IMR-90 (cell line): ENCODE measurements around the gene NKAIN2. TPM values are rescaled to one million over a fixed set of nuclear protein-coding genes. Genes with fewer than 3 reads are reported as not detected.

ENCODE experiments used
- ATAC-seq: fragments of 200-7000 bp; cut with Tn5 transposase; 2 replicates; pipeline ENCODE4 v1.9.1; 2020; ENCODE audit warnings: low read depth, mild to moderate bottlenecking, moderate library complexity
- BruUV-seq: library from RNA; stranded (reverse); fragments of 400-500 nt; replicated peaks from 2 replicates; lab custom pipeline; 2021; lab: Mats Ljungman, UMichigan
- CTCF ChIA-PET: fragments of 300-600 bp; formaldehyde crosslinking; extraction: SDS; loops from one replicate; lab custom pipeline; 2021; ENCODE audit warnings: antibody characterized with exemption; lab: Yijun Ruan, JAX
- POLR2A ChIA-PET: fragments of 300-600 bp; sonication (Branson Sonifier 250); formaldehyde crosslinking; loops from one replicate; lab custom pipeline; 2022; ENCODE audit warnings: antibody characterized with exemption; ENCODE audit not compliant: unreplicated experiment; lab: Charles Lee
- DNase-seq: peaks from one replicate; pipeline ENCODE4 v3.0.0; 2013
- H2AFZ ChIP-seq: replicated peaks from 2 replicates; pipeline ENCODE3; 2013; ENCODE audit warnings: low read length, mild to moderate bottlenecking; ENCODE audit not compliant: poor library complexity
- H2AK5ac ChIP-seq: 2 replicates; pipeline ENCODE4 v1.6.1; 2013; ENCODE audit warnings: low read depth, low read length, inconsistent platforms
- H2AK9ac ChIP-seq: replicated peaks from 2 replicates; pipeline ENCODE3; 2013; ENCODE audit warnings: mild to moderate bottlenecking, low read depth, low read length, moderate library complexity; ENCODE audit not compliant: poor library complexity
- H2BK120ac ChIP-seq: 2 replicates; pipeline ENCODE4 v1.6.1; 2013; ENCODE audit warnings: low read depth, low read length, inconsistent platforms
- H2BK15ac ChIP-seq: 3 replicates; pipeline ENCODE4 v1.6.1; 2013; ENCODE audit warnings: low read depth, low read length, inconsistent platforms
- H2BK20ac ChIP-seq: 2 replicates; pipeline ENCODE4 v1.6.1; 2013; ENCODE audit warnings: low read depth, mild to moderate bottlenecking, inconsistent platforms, low read length, moderate library complexity
- H2BK5ac ChIP-seq: 2 replicates; pipeline ENCODE4 v1.6.1; 2013; ENCODE audit warnings: mild to moderate bottlenecking, low read depth, low read length, inconsistent platforms; ENCODE audit not compliant: poor library complexity, severe bottlenecking
- H3K14ac ChIP-seq: replicated peaks from 2 replicates; pipeline ENCODE4 v1.6.1; 2013; ENCODE audit warnings: low read depth, low read length, inconsistent platforms
- H3K18ac ChIP-seq: 2 replicates; pipeline ENCODE4 v1.6.1; 2013; ENCODE audit warnings: low read depth, low read length, control low read depth
- H3K23ac ChIP-seq: 2 replicates; pipeline ENCODE4 v1.6.1; 2013; ENCODE audit warnings: low read depth, low read length, inconsistent platforms
- H3K27ac ChIP-seq: 2 replicates; pipeline ENCODE4 v1.5.1; 2013; ENCODE audit warnings: mild to moderate bottlenecking, control low read depth, low read length; ENCODE audit not compliant: insufficient read depth
- H3K27me3 ChIP-seq: 2 replicates; pipeline ENCODE4 v1.6.1; 2013; ENCODE audit warnings: low read length; ENCODE audit not compliant: control insufficient read depth, insufficient read depth
- H3K36me3 ChIP-seq: 2 replicates; pipeline ENCODE4 v1.6.1; 2013; ENCODE audit warnings: low read length, mixed read lengths; ENCODE audit not compliant: control insufficient read depth, insufficient read depth
- H3K4ac ChIP-seq: 2 replicates; pipeline ENCODE4 v1.6.1; 2013; ENCODE audit warnings: low read depth, low read length, inconsistent platforms
- H3K4me1 ChIP-seq: 2 replicates; pipeline ENCODE4 v1.6.1; 2013; ENCODE audit warnings: low read length, mixed read lengths; ENCODE audit not compliant: control insufficient read depth, insufficient read depth
- H3K4me2 ChIP-seq: 2 replicates; pipeline ENCODE4 v1.6.1; 2013; ENCODE audit warnings: low read depth, mild to moderate bottlenecking, control low read depth, low read length, moderate library complexity
- H3K4me3 ChIP-seq: 2 replicates; pipeline ENCODE4 v1.5.1; 2013; ENCODE audit warnings: low read depth, mild to moderate bottlenecking, control low read depth, low read length, moderate library complexity; ENCODE audit not compliant: insufficient read depth
- H3K56ac ChIP-seq: 2 replicates; pipeline ENCODE4 v1.6.1; 2013; ENCODE audit warnings: low read length, inconsistent platforms; ENCODE audit not compliant: insufficient read depth; ENCODE audit errors: extremely low read depth
- H3K79me1 ChIP-seq, 2 experiments: 2 replicates each; pipeline ENCODE4 v1.6.1; 2013; ENCODE audit warnings: low read length in 2 of 2, inconsistent platforms in 1 of 2, low read depth in 1 of 2
- H3K9ac ChIP-seq: 2 replicates; pipeline ENCODE4 v1.6.1; 2013; ENCODE audit warnings: low read depth, low read length, control low read depth
- H3K9me1 ChIP-seq: 2 replicates; pipeline ENCODE4 v1.6.1; 2013; ENCODE audit warnings: low read length, inconsistent platforms; ENCODE audit not compliant: insufficient read depth
- H3K9me3 ChIP-seq: 2 replicates; pipeline ENCODE4 v1.6.1; 2013; ENCODE audit warnings: low read length; ENCODE audit not compliant: control insufficient read depth, insufficient read depth
- H4K20me1 ChIP-seq: 2 replicates; pipeline ENCODE4 v1.6.1; 2013; ENCODE audit warnings: low read length, inconsistent platforms; ENCODE audit not compliant: insufficient read depth
- H4K5ac ChIP-seq: 2 replicates; pipeline ENCODE4 v1.6.1; 2013; ENCODE audit warnings: mild to moderate bottlenecking, low read depth, low read length, control low read depth
- H4K8ac ChIP-seq, 2 experiments: 2 replicates each; pipeline ENCODE4 v1.6.1; 2013; ENCODE audit warnings: low read depth in 2 of 2, low read length in 2 of 2, control low read depth in 1 of 2, inconsistent platforms in 1 of 2
- H4K91ac ChIP-seq: 2 replicates; pipeline ENCODE4 v1.6.1; 2013; ENCODE audit warnings: low read depth, low read length, inconsistent platforms; ENCODE audit not compliant: insufficient read depth
- BHLHE40 ChIP-seq: fragments of 150-350 bp; IDR thresholded peaks from 2 replicates; pipeline ENCODE4 v1.6.1; 2016; ENCODE audit warnings: mild to moderate bottlenecking, low read depth, low read length
- CEBPB ChIP-seq: IDR thresholded peaks from 2 replicates; pipeline ENCODE4 v1.6.1; 2012; ENCODE audit warnings: low read depth, low read length, improper control_type of control experiment
- CHD1 ChIP-seq: IDR thresholded peaks from 2 replicates; pipeline ENCODE4 v1.6.1; 2012; ENCODE audit warnings: low read depth, low read length, improper control_type of control experiment
- CTCF ChIP-seq: conservative IDR thresholded peaks from 2 replicates; pipeline ENCODE4 v1.5.1; 2012; ENCODE audit warnings: mild to moderate bottlenecking, low read depth, low read length, improper control_type of control experiment
- FOS ChIP-seq: fragments of 150-350 bp; IDR thresholded peaks from 2 replicates; pipeline ENCODE4 v1.6.1; 2016; ENCODE audit warnings: low read depth, low read length
- MAFK ChIP-seq: IDR thresholded peaks from 2 replicates; pipeline ENCODE4 v1.6.1; 2012; ENCODE audit warnings: low read depth, low read length, improper control_type of control experiment
- MAZ ChIP-seq: IDR thresholded peaks from 2 replicates; pipeline ENCODE4 v1.6.1; 2012; ENCODE audit warnings: low read depth, mild to moderate bottlenecking, low read length, improper control_type of control experiment, moderate library complexity, borderline replicate concordance
- MXI1 ChIP-seq: IDR thresholded peaks from 2 replicates; pipeline ENCODE4 v1.6.1; 2012; ENCODE audit warnings: low read depth, mild to moderate bottlenecking, low read length, moderate library complexity, borderline replicate concordance
- POLR2A ChIP-seq: IDR thresholded peaks from 2 replicates; pipeline ENCODE4 v1.6.1; 2012; ENCODE audit warnings: mild to moderate bottlenecking, low read depth, low read length
- RAD21 ChIP-seq: IDR thresholded peaks from 2 replicates; pipeline ENCODE4 v1.6.1; 2012; ENCODE audit warnings: low read length, improper control_type of control experiment
- RCOR1 ChIP-seq: IDR thresholded peaks from 2 replicates; pipeline ENCODE4 v1.6.1; 2012; ENCODE audit warnings: mild to moderate bottlenecking, low read length, improper control_type of control experiment; ENCODE audit not compliant: insufficient replicate concordance
- RFX5 ChIP-seq: IDR thresholded peaks from 2 replicates; pipeline ENCODE4 v1.8.0; 2012; ENCODE audit warnings: low read depth, mild to moderate bottlenecking, low read length, moderate library complexity
- SMC3 ChIP-seq: fragments of 150-350 bp; IDR thresholded peaks from 2 replicates; pipeline ENCODE4 v1.6.1; 2016; ENCODE audit warnings: low read depth, mild to moderate bottlenecking, antibody characterized with exemption, low read length, moderate library complexity
- WGBS, 2 experiments: methylation state at CpG; one replicate each; pipeline versions ENCODE4 v1.1.5 to v1.1.7; 2013; ENCODE audit warnings: missing lambda C conversion rate in 2 of 2; ENCODE audit not compliant: insufficient read length in 1 of 2; ENCODE audit errors: extremely low coverage in 2 of 2; 5-methylcytosine and 5-hydroxymethylcytosine counted together
- dilution Hi-C: fragments of 300-500 bp; cut with HindIII; formaldehyde crosslinking; loops from one replicate; pipeline ENCODE4 v1.14.3; 2018; ENCODE audit warnings: low sequenced_read_pairs; ENCODE audit not compliant: unreplicated experiment
- in situ Hi-C: fragments of 300-500 bp; cut with MboI; formaldehyde crosslinking; loops from 3 replicates; pipeline ENCODE4 v1.14.3; 2019; ENCODE audit warnings: low sequenced_read_pairs, inconsistent platforms, mixed read lengths
- intact Hi-C: fragments of 100-400 bp; cut with micrococcal nuclease; formaldehyde crosslinking; loops from 2 replicates; pipeline ENCODE4 v1.10.0; 2022
- polyA plus RNA-seq, 3 experiments: library from polyadenylated mRNA; depleted of rRNA; stranded (reverse); fragments of >200 nt; gene quantifications; 2 replicates each; pipeline ENCODE4 v1.2.3, GENCODE V29; 2012; ENCODE audit warnings: low replicate concordance in 1 of 3
- total RNA-seq: library from RNA; depleted of rRNA; stranded (reverse); fragments of >200 nt; gene quantifications from 2 replicates; pipeline ENCODE4 v1.2.3, GENCODE V29; 2012
- TF ChIP-seq, protein P1 (sequence below): fragments of 150-350 bp; IDR thresholded peaks from 2 replicates; pipeline ENCODE4 v1.6.1; 2017; ENCODE audit warnings: mild to moderate bottlenecking, antibody characterized with exemption, low read length, low read depth

The NKAIN2 gene
- total and polyA plus RNA-seq, 2 of the 4 experiments (the other 2 are of a cell fraction), result not detected

DNA sequence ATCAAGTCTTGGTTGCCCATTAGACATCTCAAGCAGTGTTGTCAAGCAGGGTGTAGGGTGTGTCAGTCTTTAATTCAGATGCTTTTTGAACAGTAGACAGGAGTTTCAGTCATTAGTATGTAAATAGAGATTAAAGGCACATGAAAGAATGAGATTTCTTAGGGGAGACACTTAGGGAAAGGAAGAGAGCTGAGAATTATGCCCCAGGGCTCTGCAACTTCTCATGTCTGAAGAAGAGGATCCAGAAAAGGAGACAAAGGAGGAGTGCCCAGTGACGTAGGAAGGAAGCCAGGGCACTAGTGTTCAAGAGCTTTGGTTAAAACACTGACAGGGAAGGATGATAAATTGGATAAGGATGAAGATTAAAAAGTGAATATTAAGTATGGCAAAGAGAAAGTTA, 569.7 kb downstream of the NKAIN2 start:
- H2BK5ac ChIP-seq, result no peak overlapping the region
- intact Hi-C loops, result no loop called here
- ChIA-PET POLR2A (no interaction called here), CTCF (no interaction called here)
- H3K27ac ChIP-seq, result no peak overlapping the region
- H3K9me3 ChIP-seq, result no peaks in the 10 kb centered on the region
- DNase-seq, result no peak
- H3K9ac ChIP-seq, result no peak overlapping the region
- H2AK9ac ChIP-seq, result no peak overlapping the region
- dilution Hi-C loops, result no loop called here
- no peak overlapping the region for H4K8ac ChIP-seq
- no peak overlapping the region for H4K5ac ChIP-seq
- H2BK15ac ChIP-seq, result no peak overlapping the region
- no TSS peak for BruUV-seq
- no peaks in the 10 kb centered on the region for H3K36me3 ChIP-seq
- in situ Hi-C loops, result no loop called here
- H3K56ac ChIP-seq, result no peak overlapping the region
- no peak overlapping the region for H3K4me2 ChIP-seq
- no peak overlapping the region for H2AK5ac ChIP-seq
- no peaks in the 10 kb centered on the region for H3K4me1 ChIP-seq
- H4K91ac ChIP-seq, result no peak overlapping the region
- H2BK120ac ChIP-seq, result no peak overlapping the region
- H4K20me1 ChIP-seq, result no peaks in the 10 kb centered on the region
- H3K27me3 ChIP-seq, result no peaks in the 10 kb centered on the region
- ATAC-seq, result no peak
- H2BK20ac ChIP-seq, result no peak overlapping the region
- H3K79me1 ChIP-seq, result no peaks in the 10 kb centered on the region
- H3K14ac ChIP-seq, result no peak overlapping the region
- no peak overlapping the region for H3K4me3 ChIP-seq
- 0% methylated on average over 1 of the region's 1 CpG; no CpG with 5 or more reads in 1 of the 2 experiments for WGBS, 2 experiments
- TF ChIP-seq, protein P1, sequence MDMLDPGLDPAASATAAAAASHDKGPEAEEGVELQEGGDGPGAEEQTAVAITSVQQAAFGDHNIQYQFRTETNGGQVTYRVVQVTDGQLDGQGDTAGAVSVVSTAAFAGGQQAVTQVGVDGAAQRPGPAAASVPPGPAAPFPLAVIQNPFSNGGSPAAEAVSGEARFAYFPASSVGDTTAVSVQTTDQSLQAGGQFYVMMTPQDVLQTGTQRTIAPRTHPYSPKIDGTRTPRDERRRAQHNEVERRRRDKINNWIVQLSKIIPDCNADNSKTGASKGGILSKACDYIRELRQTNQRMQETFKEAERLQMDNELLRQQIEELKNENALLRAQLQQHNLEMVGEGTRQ, result no peak
- no peak for TF ChIP-seq RCOR1
- TF ChIP-seq RFX5, result no peak
- no peak for TF ChIP-seq MAFK
- TF ChIP-seq SMC3, result no peak
- no peak for TF ChIP-seq FOS
- no peak for TF ChIP-seq POLR2A
- TF ChIP-seq BHLHE40, result no peak
- no peak for TF ChIP-seq CHD1
- TF ChIP-seq CEBPB, result no peak
- TF ChIP-seq CTCF, result no peak
- no peak for TF ChIP-seq RAD21
- no peak for TF ChIP-seq MAZ
- no peak for TF ChIP-seq MXI1
- H3K23ac ChIP-seq, result no peak overlapping the region
- no peak overlapping the region for H3K4ac ChIP-seq
- H3K18ac ChIP-seq, result no peak overlapping the region
- no peaks in the 10 kb centered on the region for H3K9me1 ChIP-seq
- no peak overlapping the region for H2AFZ ChIP-seq
